ENCODE measurements around the gene UBE2J2.

Gene UBE2J2

DNA sequence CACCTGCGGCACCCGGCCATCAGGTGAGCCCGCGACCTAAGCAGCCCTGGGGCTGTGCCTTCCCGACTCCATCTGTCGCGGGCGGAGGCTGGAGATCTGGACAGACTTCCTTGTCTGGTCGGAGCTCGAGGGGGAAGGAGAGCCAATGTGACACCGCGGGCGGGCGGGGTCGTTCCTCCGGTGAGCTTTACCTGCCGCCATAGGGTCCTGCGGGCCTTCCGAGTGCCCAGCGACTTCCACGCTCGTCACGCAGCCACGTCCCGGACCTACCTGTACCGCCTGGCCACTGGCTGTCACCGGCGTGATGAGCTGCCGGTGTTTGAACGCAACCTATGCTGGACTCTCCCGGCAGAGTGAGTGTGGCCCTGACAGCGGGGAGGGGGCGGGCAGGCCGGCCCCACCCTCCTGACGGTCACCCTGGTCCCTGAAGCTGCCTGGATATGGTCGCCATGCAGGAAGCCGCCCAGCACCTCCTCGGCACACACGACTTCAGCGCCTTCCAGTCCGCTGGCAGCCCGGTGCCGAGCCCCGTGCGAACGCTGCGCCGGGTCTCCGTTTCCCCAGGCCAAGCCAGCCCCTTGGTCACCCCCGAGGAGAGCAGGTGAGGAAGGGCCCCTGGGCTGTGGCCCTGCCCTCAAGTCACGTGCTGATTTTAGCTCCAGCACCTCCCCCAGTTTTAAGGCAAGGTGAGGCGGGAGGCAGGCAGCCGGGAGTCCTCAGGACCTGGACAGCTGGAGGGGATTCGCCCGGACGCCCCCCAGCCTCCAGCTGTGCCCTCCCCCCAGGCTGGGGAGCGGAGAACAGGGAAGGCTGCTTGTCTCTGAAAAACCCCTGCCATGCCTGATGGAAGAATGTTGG is 35.8 kb upstream of the UBE2J2 start:
- no peak for DNase-seq (ENCODE audit: low spot score)

DNA sequence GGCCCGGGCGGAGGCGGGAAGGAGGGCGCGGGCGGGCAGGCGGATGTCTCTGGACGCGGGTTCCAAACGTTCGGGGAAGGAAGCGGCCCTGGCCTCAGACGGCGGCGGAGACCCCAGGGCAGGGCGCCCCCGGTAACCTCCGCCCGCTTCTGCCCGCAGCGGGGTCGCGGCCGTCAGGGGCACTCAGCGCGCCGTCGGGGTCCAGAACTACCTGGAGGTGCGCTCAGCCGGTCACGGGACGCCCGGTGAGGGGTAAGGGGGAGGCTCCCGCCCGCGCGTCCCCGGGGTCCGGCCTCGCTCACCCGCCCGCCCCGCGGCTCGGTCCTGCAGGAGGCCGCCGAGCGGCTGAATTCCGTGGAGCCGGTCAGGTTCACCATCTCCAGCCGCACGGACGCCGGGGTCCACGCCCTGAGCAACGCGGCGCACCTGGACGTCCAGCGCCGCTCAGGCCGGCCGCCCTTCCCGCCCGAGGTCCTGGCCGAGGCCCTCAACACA is 35.1 kb upstream of the UBE2J2 start:
- DNase-seq (ENCODE audit: low spot score), result no peak

DNA sequence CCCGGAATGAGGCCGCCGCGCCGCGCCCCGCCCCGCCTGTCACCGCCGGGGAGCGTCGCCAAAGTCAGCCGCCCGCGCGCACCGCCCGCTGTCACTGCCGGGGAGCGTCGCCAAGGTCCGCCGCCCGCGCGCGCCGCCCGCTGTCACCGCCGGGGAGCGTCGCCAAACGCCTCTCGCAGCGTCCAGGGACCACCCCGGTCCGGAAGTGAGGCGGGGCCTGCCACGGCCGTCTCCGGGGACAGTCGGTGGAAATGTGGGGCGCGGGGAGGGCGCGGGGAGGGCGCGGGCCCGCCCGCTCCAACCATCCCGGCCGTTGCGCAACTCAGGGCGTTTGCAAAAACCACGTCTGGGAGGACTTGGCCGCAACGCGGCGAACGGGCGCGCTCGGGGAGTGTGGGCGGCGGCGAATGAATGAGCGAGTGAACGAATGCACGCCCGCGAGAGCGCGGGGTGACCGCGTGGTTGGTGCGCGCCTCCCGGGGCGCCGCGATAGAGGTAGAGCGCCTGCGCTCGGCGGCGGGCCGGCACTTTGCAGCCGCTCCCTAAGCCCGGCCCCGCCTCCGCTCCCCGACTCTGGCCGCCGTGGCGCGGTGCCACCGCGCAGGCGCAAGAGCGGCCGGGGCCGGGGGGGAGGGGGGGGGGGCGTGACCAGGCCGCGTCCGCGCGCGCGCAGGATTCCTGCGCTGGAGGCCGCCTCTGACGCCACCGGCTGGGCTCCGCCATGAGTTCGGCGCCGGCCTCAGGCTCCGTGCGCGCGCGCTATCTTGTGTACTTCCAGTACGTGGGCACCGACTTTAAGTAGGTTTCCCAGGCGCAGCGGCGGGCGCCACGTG is 34.5 kb upstream of the UBE2J2 start, which contains the start of the genes ACAP3 and PUSL1:
Gene ACAP3, minus strand, starts transcription at position 8 of the 833 bp plus-strand sequence. CDS start 115 bp downstream, outside the sequence.
Gene PUSL1, plus strand, starts transcription at position 675 of the 833 bp plus-strand sequence. Its CDS starts 47 bp downstream, at position 722.
- peak; percentile 94 for DNase-seq (ENCODE audit: low spot score)

DNA sequence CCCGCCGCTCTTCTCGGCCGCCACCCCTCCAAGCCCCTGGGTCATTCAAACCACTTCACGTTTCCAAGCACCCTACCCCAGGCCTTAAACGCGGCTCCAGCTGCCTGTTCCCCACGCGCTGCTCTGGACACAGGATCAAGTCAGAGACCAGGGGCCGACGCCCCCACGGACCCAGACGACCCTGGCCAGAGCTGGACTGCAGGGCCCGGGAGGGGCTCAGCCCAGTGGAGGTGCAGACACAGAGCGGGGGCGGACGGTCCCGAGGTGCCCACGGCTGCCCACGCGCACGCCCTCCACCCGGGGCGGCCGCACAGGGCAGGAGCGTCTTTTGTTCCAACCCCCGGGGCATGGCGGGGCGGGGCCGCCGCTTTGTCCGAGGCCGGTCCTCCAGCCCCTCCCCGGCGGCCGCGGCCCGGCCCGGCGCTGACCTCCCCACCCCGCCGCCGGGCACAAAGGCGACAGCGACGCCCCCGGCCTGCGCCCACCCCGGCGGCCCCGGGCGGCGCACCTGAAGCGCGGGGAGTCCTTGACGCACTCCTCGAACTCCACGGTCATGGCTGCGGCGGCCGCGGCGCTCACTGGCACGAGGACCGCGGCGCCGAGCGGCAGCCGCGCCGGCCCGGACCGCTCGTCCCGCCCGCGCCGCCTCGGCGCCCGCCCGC is 33.7 kb upstream of the UBE2J2 start:
- DNase-seq (ENCODE audit: low spot score), result no peak

DNA sequence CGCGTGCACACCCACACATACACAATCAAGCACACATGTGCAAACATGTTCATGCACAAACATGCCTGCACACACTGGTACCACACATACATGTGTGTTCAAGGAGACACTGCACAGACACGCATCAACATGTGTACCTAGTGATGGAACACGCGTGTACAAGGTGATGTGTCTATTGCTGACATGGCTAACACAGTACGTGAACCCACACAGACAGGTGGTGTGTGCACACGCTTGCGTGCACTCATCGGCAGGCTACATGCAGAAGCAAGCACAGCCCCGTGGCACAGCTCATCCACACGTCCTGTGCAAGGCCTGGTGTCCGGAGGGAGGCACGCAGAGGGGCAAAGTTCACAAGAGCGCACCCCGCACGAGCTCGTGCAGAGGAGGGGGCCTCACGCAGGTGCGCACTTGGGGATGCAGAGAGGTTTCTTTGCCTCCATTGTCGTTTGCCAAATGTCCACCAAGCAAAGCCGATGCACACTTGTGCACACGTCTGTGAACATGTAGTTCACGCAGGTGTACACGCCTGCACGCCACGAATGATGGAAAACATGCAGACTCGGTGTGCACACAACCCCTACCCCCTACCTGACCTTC is 33.1 kb upstream of the UBE2J2 start:
- no peak for DNase-seq (ENCODE audit: low spot score)

DNA sequence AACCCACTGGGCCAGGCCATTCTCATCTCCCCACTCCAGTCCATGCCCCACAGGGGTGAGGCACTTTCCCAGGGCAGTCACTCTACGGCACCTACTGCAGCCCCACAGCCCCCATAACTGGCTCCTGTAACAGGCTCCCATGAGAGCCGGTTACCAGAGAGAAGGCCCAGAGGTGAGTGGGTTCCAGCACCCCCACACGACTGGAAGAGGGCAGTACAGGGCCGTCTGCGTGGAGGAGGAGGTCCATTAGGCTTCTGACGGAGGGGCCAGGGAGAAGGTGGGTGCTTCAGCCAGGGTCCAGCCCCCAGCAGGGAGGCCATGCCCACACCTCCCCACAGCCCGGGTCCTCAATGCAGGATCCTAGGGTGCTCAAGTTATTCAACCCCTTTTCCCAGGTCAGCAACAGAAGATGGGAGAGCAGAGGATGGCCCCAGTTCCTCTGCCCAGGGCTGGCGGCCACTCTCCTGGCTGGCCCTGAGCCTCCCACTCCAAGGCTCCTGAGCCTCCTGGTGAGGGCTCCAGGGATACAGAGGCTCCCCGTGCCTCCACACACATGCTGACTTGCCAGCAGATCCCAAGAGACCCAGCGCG is 32.5 kb upstream of the UBE2J2 start:
- no peak for DNase-seq (ENCODE audit: low spot score)

DNA sequence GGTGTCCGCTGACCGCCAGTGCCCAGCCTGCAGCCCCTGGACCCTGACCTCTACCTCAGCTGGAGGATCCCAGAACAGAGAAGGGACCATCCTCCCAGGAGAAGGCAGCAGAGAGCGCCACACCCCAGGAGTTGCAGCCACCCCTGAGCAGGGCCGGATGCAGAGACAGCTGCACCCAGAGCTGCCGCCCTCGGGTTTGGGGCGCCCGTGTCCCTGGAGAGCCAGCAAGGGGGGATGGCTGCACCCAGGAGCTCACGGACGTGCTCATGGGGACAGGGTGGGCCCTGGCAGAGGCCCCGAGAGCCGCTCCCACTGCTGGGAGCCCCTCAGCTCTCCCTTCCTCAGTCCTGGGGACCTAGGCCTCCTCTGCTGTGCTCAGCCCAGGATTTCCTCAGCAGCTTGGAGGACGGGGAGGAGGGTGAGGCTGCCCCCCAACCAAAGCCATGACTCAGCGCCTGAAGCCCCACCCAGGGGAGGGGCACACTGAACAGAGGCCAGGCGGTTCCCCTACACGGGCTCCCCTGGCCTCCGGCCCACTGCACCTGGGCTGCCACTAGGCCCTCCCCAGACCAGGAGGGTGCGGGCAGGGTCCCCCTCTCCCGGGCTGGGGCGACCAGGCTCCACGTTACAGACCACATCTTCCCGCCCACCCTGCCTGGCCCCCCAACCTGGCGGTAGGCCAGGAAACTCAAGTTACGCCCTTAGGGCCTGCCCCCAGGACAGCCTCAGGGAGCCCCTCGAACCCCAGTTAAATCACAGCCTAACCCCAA is 31.8 kb upstream of the UBE2J2 start:
- DNase-seq (ENCODE audit: low spot score), result no peak

DNA sequence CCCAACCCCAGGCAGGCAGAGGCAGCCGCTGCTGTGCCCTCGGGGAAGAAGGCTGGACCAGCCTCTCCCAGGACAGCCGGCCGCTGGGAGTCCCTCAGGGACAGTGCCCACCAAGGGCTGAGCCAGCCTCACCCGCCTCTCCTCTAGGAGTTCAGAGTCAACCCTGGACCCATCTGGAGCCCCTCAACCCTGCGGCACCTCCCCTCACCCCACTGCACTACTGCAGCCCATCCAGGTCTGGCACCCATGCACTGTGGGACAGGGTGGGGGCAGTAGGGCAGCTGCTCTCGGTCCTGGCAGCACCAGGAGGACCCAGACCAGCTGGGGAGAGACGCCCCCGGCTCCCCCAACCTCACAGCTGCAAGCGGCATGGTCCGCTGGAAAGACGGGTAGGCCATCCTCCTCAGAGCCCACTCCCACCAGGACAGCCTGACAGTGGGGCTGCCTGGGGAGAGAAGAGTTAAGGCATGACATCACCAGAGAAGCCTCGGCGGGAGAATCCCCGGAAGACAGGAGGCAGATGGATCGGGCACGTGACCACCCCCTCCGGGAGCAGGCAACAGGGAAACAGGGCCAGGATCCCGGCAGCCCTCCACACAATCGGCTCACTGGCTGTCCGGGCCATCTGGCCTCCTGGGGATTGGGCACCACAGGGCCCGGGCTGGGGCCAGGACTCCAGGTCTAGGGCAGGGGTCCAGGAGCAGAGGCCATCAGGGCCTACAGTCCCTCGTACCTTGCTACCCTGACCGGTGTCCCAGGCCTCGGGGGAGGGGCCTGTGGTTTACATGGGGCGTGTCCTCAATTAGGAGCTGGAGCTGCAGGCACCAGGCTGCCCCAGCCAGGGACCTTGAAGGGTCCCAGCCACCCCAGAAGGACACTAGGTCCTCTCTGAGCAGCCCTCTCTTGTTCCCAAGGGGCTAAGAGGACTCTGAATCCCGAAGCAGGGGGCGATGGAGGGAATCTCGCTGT is 31.0 kb upstream of the UBE2J2 start:
- DNase-seq (ENCODE audit: low spot score), result no peak

DNA sequence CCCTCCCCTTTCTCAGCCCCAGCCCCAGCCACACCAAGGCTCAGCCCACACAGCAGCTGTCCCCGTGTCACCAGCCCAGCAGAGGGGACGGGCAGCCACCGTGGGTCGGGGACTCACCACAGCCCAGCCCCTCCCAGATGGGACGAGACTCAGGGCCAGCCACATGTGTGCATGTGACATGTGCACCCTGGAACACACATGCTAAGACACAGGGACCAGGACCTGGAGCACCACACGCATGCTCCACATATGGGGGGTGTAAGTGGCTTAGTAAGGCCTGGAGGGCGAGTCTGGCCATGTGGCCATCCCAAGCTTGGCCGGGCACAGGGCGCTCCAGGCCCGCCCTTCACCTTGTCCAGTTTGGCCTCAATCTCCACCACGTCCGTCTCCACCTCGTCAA is 30.1 kb upstream of the UBE2J2 start:
- DNase-seq (ENCODE audit: low spot score), result no peak

DNA sequence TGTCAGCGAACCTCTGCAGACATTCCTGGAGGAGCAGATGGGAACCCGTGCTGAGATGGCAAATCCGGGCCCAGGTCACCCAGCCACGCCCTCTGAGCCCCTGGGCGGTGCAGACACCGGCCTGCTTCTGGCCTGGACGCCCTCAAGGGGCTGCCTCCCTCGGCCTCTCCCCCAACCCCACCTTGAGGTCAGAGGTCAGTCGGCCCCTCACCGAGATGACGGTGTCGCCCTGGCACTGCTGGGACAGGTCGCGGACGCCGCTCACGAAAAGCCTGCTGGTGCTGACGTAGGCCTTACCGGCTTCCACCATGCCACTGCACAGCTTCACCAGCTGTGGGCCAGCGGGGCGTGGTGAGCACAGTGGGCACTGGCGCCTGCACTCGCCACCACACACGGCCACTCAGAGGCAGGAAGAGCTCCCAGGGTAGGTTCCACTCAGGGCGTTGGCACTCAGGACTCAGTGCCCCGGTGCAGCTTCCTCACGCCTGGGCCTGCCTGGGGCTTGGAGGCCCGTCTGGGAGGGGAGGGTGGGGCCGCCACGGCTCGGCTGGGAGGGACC is 29.4 kb upstream of the UBE2J2 start:
- DNase-seq (ENCODE audit: low spot score), result no peak

DNA sequence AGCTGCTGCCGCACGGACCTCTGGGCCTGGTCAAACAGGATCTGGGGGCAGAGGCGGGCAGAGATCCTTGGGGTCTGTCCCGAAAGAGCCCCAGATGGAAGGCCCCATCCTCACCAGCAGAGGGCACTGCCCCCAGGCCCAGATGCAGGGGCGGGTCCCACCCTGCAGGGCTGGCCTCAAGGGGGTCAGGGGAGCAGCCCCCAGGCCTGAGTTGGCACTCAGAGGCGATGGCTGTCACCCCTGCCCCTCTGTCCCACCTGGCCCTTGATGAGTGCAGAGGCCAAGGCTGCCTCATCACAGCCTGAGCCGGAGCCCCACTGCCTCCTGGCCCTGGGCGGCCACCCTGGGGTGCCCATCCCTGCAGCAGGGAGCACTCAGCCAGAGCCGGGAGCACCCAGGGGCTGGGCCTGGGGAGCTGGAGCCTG is 28.4 kb upstream of the UBE2J2 start:
- no peak for DNase-seq (ENCODE audit: low spot score)

DNA sequence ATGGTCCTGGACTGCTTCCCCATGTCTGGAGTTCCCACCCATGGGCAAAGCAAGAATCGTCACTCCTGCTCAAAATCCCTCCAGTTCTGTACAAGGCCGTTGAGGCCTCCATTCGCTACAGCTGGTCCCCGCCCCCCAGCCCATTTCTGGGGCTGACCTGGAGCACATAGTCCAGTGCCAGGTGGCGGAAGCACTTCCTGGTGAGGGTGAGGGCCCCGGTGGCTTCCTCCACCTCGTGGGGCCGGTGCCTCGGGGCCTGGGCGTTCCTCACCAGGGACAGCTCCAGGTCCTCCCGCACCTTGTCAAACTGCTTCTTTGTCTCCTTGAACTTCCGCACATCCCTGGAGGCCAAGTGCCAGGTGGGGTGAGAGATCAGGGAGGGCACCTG is 26.7 kb upstream of the UBE2J2 start:
- no peak for DNase-seq (ENCODE audit: low spot score)

DNA sequence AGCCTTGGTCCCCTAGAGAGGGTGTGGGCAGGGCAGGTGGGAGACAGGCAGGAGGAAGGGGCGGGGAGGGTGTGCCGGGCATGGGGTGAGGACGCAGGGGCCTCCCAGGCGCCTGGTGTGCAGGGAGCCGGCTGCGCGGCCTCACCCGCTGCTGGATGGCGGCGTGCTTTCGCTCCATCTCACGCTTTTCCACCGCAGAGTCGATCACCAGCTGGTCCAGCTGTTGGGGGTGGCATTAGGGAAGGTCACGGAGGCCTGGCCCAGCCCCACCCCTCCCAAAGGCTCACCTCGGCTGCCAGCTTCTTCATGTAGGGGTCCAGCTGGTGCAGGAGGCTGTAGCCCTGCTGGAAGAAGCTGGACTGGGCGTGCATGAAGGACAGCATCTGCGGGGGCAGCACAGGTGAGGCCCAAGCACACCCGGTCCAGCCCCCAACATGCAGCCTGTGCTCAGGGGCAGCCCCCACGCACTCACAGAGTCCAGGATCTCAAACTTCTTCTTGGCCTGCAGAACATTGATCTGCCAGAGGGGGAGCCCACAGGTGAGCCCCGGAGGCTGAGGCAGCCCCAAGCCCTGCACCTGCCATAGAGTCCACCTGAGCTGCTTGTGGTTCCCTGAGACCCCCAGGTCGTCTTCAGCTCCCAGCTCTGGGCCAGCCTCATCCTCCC is 26.2 kb upstream of the UBE2J2 start:
- no peak for DNase-seq (ENCODE audit: low spot score)

DNA sequence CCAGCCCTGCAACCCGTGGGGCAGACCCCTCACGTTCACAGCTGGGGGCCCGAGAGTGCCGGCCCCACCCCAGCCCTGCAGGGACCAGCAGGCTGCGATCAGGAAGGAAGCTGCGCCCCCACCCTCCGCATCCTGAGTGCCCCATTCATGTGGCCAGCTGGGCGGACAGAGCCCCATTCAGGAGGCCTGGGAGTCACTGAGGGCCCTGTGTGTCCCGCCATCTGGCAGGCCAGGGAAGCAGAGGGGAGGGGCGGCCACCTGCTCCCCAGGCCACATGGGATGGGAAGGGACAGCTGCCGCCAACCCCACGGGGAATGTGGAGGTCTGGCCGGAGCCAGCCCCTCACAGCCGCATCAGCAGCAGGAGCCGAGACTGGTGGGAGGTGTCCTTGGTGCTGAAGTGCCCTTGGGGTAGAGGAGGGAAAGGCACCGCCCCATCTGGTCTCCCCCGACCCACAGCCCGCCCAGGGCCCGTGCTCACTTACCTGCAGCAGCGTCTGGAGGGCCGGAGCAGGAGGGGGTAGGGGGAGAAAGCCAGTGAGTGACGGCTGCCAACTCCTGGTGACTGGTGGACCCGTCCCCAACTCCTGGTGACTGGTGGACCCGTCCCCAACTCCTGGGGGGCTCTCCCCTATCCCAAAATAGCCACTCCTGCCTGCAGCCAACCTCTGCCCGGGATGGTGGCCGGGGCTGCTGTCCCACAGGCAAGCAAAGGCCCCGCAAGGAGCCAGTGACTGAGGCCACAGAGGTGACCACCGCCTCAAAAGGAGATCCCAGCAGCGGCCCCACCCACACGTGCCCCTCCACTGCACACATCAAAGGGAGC is 25.4 kb upstream of the UBE2J2 start:
- no peak for DNase-seq (ENCODE audit: low spot score)

DNA sequence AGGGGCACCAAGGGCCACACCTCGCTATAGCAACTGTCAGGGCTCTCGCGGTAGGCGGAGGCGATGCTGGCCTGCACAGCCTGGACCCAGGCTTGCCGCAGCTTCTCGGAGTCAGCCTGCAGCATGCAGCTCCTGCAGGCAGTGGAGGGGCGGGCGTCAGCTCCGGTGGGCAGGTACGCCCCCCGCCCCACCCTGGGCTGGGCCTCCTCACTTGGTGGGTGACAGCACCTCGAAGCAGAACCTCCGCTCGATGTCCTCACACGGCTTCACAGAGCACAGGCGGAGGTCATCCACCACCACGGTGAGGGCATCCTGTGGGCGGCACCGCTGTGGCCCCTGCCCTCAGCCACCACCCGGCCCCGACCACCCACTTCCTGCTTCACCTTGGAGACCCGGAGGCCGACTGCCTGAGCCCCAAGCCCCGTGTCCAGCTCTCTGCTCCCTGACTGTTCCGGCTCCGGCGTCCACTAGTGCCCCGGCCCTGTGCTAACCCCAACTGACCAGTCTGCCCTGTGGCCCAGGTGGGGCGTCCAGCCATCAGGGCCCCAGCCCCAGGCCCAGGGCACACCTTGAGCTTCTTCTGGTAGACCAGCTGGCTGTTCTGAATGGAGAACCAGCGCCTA is 24.3 kb upstream of the UBE2J2 start:
- DNase-seq (ENCODE audit: low spot score), result no peak

DNA sequence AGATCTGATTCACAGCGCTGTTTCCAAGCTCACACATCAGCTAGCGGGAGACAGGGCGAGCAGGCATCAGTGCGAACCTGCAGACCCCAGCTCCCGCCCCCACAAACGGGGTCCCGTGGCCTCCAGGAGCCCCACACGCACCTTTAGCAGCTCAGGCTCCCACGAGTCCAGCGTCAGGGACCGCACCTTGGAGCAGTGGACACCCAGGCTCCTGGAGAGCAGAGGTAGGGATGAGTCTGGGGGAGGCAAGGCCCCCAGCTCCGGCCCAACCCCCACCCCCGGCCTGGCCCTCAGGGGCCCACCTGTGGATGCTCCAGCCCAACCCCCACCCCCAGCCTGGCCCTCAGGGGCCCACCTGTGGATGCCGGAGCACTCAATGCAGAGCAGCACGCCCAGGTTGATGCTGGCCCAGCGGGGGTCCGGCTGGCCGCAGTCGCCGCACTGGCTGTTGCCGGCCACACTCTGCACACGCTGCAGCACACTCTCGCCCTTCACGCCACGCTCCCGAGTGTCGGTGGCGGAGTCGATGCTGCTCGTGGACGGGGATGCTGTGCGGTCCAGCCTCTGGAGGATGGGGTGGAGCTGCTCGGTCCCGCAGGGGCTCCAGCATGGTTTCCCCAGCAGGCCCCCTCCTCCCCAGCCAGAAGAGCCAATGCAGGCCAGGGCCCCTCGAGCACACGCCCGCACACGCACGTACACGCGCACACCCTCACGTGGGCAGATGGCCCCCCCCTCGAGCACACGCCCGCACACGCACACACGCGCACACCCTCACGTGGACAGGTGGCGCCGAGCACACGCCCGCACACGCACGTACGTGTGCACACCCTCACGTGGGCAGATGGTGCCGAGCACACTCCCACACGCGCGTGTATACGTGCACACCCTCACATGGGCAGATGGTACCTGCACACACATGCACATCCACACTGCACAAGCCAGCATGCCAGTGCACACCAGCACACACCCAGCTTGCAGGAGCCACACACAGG is 22.7 kb upstream of the UBE2J2 start:
- DNase-seq (ENCODE audit: low spot score), result no peak
